CD4-positive, alpha-beta T cell (primary cell): ENCODE measurements around the gene AGMO. TPM values are rescaled to one million over a fixed set of nuclear protein-coding genes. Genes with fewer than 3 reads are reported as not detected.

Source experiments
- ATAC-seq: fragments of 200-7000 bp; cut with Tn5 transposase; one replicate; pipeline ENCODE4 v1.10.0; 2022; ENCODE audit warnings: mild to moderate bottlenecking; ENCODE audit not compliant: poor library complexity
- CTCF ChIA-PET: fragments of 350-600 bp; sonication (Branson Sonifier 250); formaldehyde crosslinking; loops from one replicate; lab custom pipeline; 2021; ENCODE audit warnings: antibody characterized with exemption, inconsistent platforms; lab: Charles Lee
- POLR2A ChIA-PET: fragments of 350-600 bp; sonication (Branson Sonifier 250); formaldehyde crosslinking; loops from one replicate; lab custom pipeline; 2021; ENCODE audit warnings: antibody characterized with exemption, inconsistent platforms; lab: Charles Lee
- DNase-seq, 14 experiments: peaks; one replicate each; pipeline ENCODE4 v3.0.0-alpha.2; 2013 to 2020; ENCODE audit warnings: mixed read lengths in 2 of 14
- H3K27ac ChIP-seq, 2 donors: one replicate each; pipeline versions ENCODE4 v1.5.1 to v1.7.0; 2013; ENCODE audit warnings: low read length in 2 of 2, low read depth in 1 of 2, mild to moderate bottlenecking in 1 of 2
- H3K27me3 ChIP-seq, 2 experiments: 1 replicate in 1 of 2; 2 replicates in 1 of 2; pipeline versions ENCODE4 v1.6.1 to v1.7.0; 2013; ENCODE audit warnings: low read length in 2 of 2, control low read depth in 1 of 2, mild to moderate bottlenecking in 1 of 2, moderate library complexity in 1 of 2; ENCODE audit not compliant: insufficient read depth in 2 of 2, control insufficient read depth in 1 of 2
- H3K36me3 ChIP-seq: one replicate; pipeline ENCODE4 v1.6.1; 2013; ENCODE audit warnings: low read length, control low read depth; ENCODE audit not compliant: insufficient read depth
- H3K4me1 ChIP-seq: one replicate; pipeline ENCODE4 v1.6.1; 2013; ENCODE audit warnings: low read length, control low read depth; ENCODE audit not compliant: insufficient read depth
- H3K4me3 ChIP-seq: one replicate; pipeline ENCODE4 v1.5.1; 2013; ENCODE audit warnings: mild to moderate bottlenecking, low read length, moderate library complexity
- H3K9me3 ChIP-seq, 2 experiments: 1 replicate in 1 of 2; 2 replicates in 1 of 2; pipeline versions ENCODE4 v1.6.1 to v1.7.0; 2013; ENCODE audit warnings: low read length in 2 of 2, mild to moderate bottlenecking in 2 of 2, control low read depth in 1 of 2, moderate library complexity in 1 of 2; ENCODE audit not compliant: control insufficient read depth in 1 of 2, insufficient read depth in 1 of 2
- H3K27ac Mint-ChIP-seq: one replicate; pipeline ENCODE4 v1.8.0; 2020; ENCODE audit warnings: mixed read lengths
- H3K27me3 Mint-ChIP-seq: one replicate; pipeline ENCODE4 v1.8.0; 2021; ENCODE audit warnings: mixed read lengths
- H3K36me3 Mint-ChIP-seq: one replicate; pipeline ENCODE4 v1.8.0; 2021; ENCODE audit warnings: low read depth, mixed read lengths
- H3K4me1 Mint-ChIP-seq: one replicate; pipeline ENCODE4 v1.8.0; 2021; ENCODE audit warnings: low read depth, mixed read lengths
- H3K4me3 Mint-ChIP-seq: one replicate; pipeline ENCODE4 v1.8.0; 2020; ENCODE audit warnings: mild to moderate bottlenecking, mixed read lengths
- H3K9me3 Mint-ChIP-seq: one replicate; pipeline ENCODE4 v1.8.0; 2020; ENCODE audit warnings: mixed read lengths
- intact Hi-C, 2 experiments: fragments of 100-400 bp; cut with DNase I in 1 of 2; cut with micrococcal nuclease in 1 of 2; formaldehyde crosslinking; loops; one replicate each; pipeline versions ENCODE4 v1.15.1 to v1.9.0; 2023 to 2025; cut with DNase I, micrococcal nuclease
- total RNA-seq, 174 experiments: library from RNA in 2 of 174; stranded (reverse) in 2 of 174; gene quantifications; one replicate each; pipeline ENCODE4 v1.2.3 and lab custom pipeline; 2021 to 2026
- TF ChIP-seq, protein P1 (sequence below): fragments of 200-600 bp; IDR thresholded peaks from one replicate; pipeline ENCODE4 v1.8.0; 2022; ENCODE audit warnings: antibody characterized with exemption, mild to moderate bottlenecking

AGMO gene
- total RNA-seq, 2 experiments from 2014 or later = not detected

GRCh38 chr7:15556339-15557105 is 5.3 kb downstream of the AGMO start:
- intact Hi-C loops = no loop called here
- TF ChIP-seq, protein P1, sequence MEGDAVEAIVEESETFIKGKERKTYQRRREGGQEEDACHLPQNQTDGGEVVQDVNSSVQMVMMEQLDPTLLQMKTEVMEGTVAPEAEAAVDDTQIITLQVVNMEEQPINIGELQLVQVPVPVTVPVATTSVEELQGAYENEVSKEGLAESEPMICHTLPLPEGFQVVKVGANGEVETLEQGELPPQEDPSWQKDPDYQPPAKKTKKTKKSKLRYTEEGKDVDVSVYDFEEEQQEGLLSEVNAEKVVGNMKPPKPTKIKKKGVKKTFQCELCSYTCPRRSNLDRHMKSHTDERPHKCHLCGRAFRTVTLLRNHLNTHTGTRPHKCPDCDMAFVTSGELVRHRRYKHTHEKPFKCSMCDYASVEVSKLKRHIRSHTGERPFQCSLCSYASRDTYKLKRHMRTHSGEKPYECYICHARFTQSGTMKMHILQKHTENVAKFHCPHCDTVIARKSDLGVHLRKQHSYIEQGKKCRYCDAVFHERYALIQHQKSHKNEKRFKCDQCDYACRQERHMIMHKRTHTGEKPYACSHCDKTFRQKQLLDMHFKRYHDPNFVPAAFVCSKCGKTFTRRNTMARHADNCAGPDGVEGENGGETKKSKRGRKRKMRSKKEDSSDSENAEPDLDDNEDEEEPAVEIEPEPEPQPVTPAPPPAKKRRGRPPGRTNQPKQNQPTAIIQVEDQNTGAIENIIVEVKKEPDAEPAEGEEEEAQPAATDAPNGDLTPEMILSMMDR = no peak
- POLR2A ChIA-PET = no interaction called here
- no peak for ATAC-seq
- Histone ChIP-seq H3K4me3 (no peak overlapping the region), H3K4me1 (no peaks in the 10 kb centered on the region), H3K36me3 (no peaks in the 10 kb centered on the region), H3K27ac (no peak overlapping the region), H3K9me3 (no peaks in the 10 kb centered on the region), H3K27me3 (no peaks in the 10 kb centered on the region)
- no peak overlapping the region for H3K27ac Mint-ChIP-seq
- DNase-seq = no peak
- H3K4me1 Mint-ChIP-seq = no peaks in the 10 kb centered on the region
- peaks cover 5% of the 10 kb centered on the region for H3K9me3 Mint-ChIP-seq
- no peak overlapping the region for H3K4me3 Mint-ChIP-seq
- no peaks in the 10 kb centered on the region for H3K27me3 Mint-ChIP-seq
- no peaks in the 10 kb centered on the region for H3K36me3 Mint-ChIP-seq
- CTCF ChIA-PET = no interaction called here

- Mint-ChIP-seq H3K9me3 (peaks cover 5% of the 10 kb centered on the region), H3K4me1 (no peaks in the 10 kb centered on the region), H3K36me3 (no peaks in the 10 kb centered on the region), H3K27ac (no peak overlapping the region), H3K4me3 (no peak overlapping the region), H3K27me3 (no peaks in the 10 kb centered on the region)
- intact Hi-C loops = no loop called here
- POLR2A ChIA-PET = no interaction called here
- ATAC-seq (no peak), DNase-seq (no peak)
- Histone ChIP-seq H3K36me3 (no peaks in the 10 kb centered on the region), H3K27me3 (no peaks in the 10 kb centered on the region), H3K4me3 (no peak overlapping the region), H3K27ac (no peak overlapping the region), H3K9me3 (no peaks in the 10 kb centered on the region), H3K4me1 (no peaks in the 10 kb centered on the region)
- TF ChIP-seq, protein P1 = no peak
- CTCF ChIA-PET = no interaction called here
Observed at GRCh38 chr7:15555381-15555859, 6.4 kb downstream of the AGMO start.

DNA sequence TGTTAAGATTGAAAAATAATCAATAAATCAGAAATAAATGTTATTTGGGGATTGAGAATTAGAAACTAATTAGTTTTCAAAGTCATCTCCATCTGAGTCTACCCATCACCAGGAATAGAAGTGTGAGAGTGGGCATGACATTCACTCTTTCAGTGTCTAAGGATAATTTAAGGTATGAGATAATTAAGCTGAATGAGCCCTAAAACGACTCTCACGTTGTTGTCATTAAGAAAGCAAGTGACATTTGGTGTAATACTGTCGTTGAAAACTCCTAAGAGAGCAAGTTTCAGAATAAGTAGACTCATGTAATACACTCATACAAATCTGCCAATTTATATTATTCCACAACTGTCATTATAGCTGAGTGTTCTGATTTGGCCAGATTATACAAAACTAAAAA is 7.1 kb downstream of the AGMO start:
- H3K4me3 ChIP-seq = no peak overlapping the region
- Mint-ChIP-seq H3K27ac (no peak overlapping the region), H3K9me3 (peaks cover 5% of the 10 kb centered on the region), H3K4me3 (no peak overlapping the region), H3K4me1 (no peaks in the 10 kb centered on the region), H3K36me3 (no peaks in the 10 kb centered on the region), H3K27me3 (no peaks in the 10 kb centered on the region)
- ChIA-PET POLR2A (no interaction called here), CTCF (no interaction called here)
- intact Hi-C loops = no loop called here
- no peak for ATAC-seq
- H3K4me1 ChIP-seq = no peaks in the 10 kb centered on the region
- DNase-seq = no peak
- H3K27me3 ChIP-seq = no peaks in the 10 kb centered on the region
- no peak overlapping the region for H3K27ac ChIP-seq
- H3K9me3 ChIP-seq = no peaks in the 10 kb centered on the region
- TF ChIP-seq, protein P1 = no peak
- no peaks in the 10 kb centered on the region for H3K36me3 ChIP-seq
